HG03520 (cell line): ENCODE data around the gene KAZN.

ENCODE experiments used
- ATAC-seq: cut with Tn5 transposase; IDR thresholded peaks from one replicate; pipeline ENCODE4 v1.9.1; 2021; ENCODE audit warnings: mild to moderate bottlenecking, moderate library complexity; ENCODE audit not compliant: unreplicated experiment

Gene KAZN

GRCh38 chr1:14639291-14640050 is 41.0 kb downstream of the KAZN start:
- no peak for ATAC-seq

DNA sequence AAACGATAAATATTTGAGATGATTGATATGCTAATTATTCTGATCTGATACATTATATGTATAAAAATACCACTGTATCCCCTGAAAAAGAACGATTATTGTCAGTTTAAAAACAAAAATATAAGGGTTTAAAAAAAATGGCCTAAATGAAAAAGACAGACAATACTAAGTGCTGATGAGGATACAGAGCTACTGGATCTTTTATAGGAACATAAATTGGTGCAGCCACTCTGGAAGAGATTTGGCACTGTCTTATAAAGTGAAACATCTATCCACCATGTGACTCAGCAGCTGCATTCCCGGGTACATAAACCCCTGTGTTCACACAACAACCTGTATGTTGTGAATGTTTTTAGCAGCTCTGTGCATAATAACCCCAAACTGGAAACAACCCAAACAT is 44.2 kb downstream of the KAZN start:
- ATAC-seq = no peak

GRCh38 chr1:14646973-14647372 is 48.5 kb downstream of the KAZN start:
- no peak for ATAC-seq

- no peak for ATAC-seq
Measured at GRCh38 chr1:14647777-14648176, 49.3 kb downstream of the KAZN start.

GRCh38 chr1:14648391-14648790 is 49.9 kb downstream of the KAZN start:
- no peak for ATAC-seq

DNA sequence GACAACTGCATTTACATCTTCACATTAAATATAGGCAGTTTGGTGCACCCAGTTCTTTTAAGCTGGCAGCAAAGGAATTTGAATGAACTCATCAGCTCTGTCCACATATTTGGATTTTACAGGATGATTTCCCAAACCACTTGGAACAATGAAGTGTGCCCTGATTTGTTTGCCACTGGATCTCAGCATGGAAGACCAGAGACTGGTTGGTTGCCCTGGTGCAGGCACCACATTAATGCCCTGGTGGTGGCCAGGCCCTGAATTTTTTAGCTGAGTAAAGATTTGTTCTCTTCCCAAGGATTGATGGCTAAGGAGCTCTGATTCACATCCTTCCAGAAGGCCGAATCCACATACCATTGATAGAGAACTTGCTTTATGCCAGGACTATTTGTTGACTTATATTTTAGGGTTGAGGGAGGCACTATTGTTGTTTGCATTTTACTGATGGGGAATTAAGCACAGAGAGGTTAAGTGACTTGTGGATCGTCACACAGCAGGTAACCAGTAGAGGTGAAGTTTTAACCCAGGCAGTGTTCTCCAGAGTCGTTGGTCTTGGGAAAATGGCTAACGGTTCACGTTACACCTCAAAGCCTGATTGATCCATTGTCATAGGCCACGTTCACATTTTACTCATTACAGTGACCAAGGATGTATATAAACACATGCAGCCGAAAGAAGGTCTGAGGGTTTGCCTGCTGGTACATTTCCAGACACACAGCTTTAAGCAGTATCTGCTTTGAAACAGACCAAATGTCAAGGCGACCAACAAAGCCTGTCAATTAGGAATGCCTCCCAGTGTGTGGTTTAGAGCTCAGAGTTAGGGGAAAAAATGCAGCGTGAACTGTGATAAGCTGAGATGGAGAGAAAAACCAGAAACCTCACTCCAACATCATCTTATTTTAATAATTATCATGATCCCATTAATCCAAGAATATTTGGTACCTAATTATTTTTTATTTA is 50.7 kb downstream of the KAZN start:
- no peak for ATAC-seq

GRCh38 chr1:14649976-14650375 is 51.5 kb downstream of the KAZN start:
- no peak for ATAC-seq

DNA sequence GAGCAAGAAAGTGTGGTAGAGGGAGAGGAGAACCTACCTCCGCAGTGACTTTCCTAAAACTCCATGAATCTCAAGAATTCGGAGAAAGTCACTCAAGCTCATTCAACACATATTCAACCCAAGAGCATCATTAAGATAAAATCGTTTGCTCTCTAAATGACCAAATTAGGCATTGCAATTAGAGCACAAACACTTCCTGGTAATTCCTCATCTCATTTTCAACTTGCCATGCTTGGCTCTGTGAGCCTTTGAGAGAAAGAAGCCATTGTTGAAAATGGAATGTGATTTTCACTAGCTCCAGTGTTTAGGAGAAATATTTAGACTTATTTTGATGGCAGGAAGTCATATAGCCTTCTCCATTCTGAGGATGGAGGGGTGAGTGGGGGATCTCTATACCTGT is 52.5 kb downstream of the KAZN start:
- no peak for ATAC-seq

DNA sequence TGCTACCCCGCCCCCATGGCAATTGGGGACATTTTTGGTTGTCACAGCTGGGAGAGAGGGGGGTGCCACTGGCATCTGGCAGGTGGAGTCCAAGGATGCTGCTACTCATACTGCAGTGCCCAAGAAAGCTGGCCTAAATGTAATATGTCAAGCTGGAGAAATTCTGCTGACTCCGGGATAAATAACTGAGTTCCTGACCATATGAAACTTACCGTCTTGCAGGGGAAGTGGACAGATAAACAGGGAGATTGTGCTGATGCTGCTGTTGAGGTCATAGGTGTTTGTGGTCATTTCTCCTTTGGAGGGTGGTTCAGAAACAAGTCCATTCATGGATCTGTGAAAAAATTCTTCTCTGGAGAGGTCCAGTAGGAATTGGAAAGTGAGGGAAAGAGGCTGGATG is 54.4 kb downstream of the KAZN start:
- no peak for ATAC-seq

- no peak for ATAC-seq
Measured at GRCh38 chr1:14653461-14653960, 55.0 kb downstream of the KAZN start.

GRCh38 chr1:14654554-14654953 is 56.1 kb downstream of the KAZN start:
- ATAC-seq = no peak

- ATAC-seq = no peak
Measured at GRCh38 chr1:14655385-14655784, 56.9 kb downstream of the KAZN start.

DNA sequence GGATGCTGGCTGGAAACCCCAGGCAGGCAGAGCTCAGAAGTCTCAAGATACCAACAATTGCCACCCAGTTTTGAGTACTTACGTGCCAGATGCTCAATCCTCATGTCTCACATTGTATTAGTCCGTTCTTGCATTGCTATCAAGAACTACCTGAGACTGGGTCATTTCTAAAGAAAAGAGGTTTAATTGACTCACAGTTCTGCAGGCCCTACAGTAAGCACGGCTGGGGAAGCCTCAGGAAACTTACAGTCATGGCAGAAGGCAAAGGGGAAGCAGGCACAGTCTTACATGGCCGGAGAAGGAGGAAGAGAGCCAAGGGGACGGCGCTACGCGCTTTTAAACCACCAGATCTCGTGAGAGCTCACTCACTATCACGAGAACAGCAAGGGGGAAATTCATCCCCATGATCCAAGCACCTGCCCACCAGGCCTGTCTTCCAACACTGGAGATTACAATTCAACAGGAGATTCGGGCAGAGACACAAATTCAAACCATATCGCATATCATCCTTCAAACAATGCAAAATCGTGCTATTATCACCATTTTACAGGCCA is 58.0 kb downstream of the KAZN start:
- no peak for ATAC-seq

DNA sequence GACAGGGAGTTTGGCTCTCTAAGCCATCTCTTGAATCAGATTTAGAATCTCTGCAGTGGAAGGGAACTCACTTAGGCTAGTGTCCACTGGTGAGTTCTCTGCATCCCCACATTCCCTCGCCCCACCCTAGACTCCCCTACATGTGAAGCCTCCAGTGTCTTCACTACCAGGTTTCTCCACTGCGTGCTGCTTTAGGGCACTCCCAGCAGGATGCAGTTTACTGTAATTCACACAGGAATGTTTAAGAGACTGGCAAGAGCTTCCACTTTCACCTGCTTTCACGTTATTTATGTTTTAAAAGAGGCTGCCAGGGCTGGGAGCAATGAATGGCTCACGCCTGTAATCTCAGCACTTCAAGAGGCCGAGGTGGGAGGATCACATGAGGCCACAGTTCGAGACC is 60.2 kb downstream of the KAZN start:
- ATAC-seq = no peak

DNA sequence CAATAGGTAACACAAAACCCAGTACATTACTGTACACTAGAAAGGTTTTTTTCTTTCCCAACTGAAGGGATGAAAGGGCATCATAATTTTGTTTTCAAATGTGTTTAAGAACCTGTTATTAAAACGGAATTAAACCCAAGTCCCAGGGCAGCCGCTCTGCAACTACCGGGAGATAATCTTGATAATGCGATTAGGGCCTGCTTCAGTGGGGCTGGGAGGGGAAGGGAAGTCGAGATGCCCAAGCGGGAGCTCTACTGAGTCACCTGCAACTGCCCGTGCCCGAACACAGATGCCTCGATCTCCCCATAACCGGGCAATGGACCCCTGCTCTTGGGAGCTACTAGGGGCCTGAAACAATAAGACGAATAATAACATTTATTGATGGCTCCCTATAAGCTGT is 61.4 kb downstream of the KAZN start:
- no peak for ATAC-seq

DNA sequence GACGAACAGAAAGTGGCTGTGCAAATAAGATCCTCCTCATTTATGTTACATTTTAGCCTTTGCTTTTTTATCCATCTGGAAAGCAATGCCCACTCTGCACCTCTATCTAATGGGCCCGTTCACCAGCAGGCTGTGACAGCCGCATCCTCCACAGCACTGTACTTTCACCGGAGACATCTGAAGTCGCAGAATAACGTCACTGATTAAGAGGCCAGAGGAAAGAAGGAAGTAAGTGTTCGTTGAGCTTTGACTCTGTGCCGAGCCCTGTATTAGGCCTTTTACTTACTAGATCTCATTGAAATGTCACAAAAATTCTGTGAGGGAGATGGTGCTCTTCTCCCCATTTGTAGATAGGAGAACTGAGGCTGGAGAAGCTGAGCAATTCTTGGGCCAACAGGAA is 62.3 kb downstream of the KAZN start:
- no peak for ATAC-seq

DNA sequence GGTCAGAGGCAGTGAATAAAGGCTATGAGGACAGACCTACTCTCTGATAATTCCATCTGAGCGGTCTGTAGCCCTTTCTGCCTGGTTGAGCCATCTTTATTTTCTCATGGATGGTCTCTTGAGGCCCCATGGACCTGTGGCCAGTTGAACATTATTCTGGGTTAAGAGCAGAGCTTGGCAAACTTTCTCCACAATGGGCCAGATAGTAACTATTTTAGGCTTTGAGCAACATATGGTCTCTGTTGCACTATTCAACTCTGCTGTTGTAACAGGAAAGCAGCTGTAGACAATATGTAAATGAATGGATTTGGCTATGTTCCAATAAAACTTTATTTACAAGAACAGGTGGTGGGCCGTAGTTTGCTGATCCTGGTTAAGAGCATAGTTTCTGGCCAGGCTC is 62.7 kb downstream of the KAZN start:
- ATAC-seq = no peak

DNA sequence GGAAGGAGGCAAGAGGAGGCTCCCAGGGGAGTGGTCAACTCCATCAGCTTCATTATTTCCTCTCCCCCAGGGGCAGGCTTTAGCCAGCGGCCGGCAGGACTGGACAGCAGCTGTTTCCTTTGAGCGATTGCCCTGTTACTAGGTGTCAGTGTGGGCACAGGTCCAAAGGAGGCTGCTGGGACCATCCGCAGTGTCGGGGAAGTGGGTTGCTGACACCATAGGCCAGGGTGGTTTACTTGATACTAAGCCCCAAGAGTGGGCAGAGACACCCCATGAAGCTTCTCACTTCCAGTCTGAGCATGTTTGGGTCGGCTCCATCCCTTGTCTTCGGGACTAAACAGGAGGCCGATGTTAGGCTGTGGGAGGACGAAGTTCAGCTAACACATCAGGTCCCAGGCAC is 63.6 kb downstream of the KAZN start:
- no peak for ATAC-seq

DNA sequence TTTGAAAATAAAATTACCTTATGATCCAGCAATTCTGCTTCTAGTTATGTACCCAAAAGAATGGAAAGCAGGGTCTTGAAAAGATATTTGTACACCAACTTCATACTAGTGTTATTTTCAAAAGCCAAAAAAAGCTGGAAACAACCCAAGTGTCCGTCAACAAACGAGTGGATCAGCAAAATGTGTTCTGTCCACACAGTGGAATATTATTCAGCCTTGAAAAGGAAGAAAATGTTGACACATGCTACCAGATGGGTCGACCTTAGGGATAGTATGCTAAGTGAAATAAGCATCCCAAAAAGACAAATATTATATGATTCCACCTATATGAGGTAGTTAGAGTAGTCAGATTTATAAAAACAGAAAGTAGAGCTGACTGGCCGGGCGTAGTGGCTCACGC is 65.3 kb downstream of the KAZN start:
- ATAC-seq = no peak

- no peak for ATAC-seq
Measured at GRCh38 chr1:14666373-14666772, 67.9 kb downstream of the KAZN start.

DNA sequence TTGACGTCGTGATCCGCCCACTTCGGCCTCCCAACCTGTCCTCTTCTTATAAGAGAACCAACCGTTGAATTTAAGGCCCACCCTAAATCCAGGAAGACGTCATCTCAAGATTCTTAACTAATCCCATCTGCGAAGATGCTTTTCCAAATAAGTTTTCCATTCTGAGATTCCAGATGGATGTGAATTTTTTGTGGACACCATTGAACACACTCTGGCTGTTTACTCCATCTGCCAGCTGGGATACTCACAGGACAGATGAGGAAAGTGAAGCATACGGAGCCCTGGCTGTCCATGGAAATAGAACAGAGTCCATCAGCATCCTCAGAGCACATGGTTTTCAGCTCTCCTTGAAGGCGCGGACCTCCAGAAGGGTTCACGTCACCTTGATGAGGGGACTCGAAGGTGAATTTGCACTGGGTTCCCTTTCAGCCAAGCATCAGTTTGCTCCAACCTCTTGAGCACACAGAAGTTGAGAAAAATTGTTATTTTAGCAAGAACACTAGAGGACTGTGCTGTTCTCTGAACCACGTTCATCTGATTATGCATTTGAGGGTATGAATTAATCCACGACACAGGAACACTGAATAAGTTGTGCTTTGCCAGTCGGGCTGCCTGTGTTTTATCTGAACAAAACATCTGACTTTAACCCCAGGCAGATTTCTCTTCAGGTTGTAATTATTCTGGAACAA is 68.6 kb downstream of the KAZN start:
- no peak for ATAC-seq
